HCT116 (cell line): Measurements from ENCODE around the gene TMEM256. TPM values are rescaled to one million over a fixed set of nuclear protein-coding genes. Genes with fewer than 3 reads are reported as not detected.

Experiments used
- ATAC-seq: fragments of 200-7000 bp; cut with Tn5 transposase; 2 replicates; pipeline ENCODE4 v1.9.1; 2020; ENCODE audit warnings: mild to moderate bottlenecking, moderate library complexity
- BruUV-seq: library from RNA; stranded (reverse); fragments of 400-500 nt; replicated peaks from 2 replicates; lab custom pipeline; 2021; lab: Mats Ljungman, UMichigan
- CTCF ChIA-PET: fragments of 300-600 bp; sonication (Branson Sonifier 250); formaldehyde crosslinking; loops from one replicate; lab custom pipeline; 2021; ENCODE audit warnings: antibody characterized with exemption; lab: Charles Lee
- POLR2A ChIA-PET: fragments of 300-600, 350-600 bp; sonication (Branson Sonifier 250); formaldehyde crosslinking; loops from one replicate; lab custom pipeline; 2021; ENCODE audit warnings: antibody characterized with exemption; lab: Charles Lee
- RAD21 ChIA-PET, 2 experiments: fragments of 300-600 bp; sonication (Branson Sonifier 250); formaldehyde crosslinking; loops; one replicate each; lab custom pipeline; 2023; ENCODE audit warnings: low total read pairs in 2 of 2; ENCODE audit not compliant: uncharacterized antibody in 2 of 2, unreplicated experiment in 2 of 2, low non-redundant PET in 1 of 2; lab: Charles Lee
- DNase-seq: peaks from one replicate; pipeline ENCODE4 v3.0.0-alpha.2; 2010; ENCODE audit warnings: low read depth, low spot score
- H2AFZ ChIP-seq: fragments of 200-600 bp; shearing (Covaris generic), sonication (generic); 2 replicates; pipeline ENCODE4 v1.6.1; 2017; ENCODE audit warnings: low read depth, mixed run types, mixed read lengths, antibody characterized with exemption, low read length; ENCODE audit not compliant: poor library complexity, severe bottlenecking
- H3K27ac ChIP-seq: 2 replicates; pipeline ENCODE4 v1.5.1; 2012; ENCODE audit warnings: low read depth, low read length
- H3K27me3 ChIP-seq: fragments of 200-600 bp; sonication (generic); 2 replicates; pipeline ENCODE4 v1.6.1; 2016; ENCODE audit warnings: mixed run types, low read length, mixed read lengths; ENCODE audit not compliant: insufficient read depth
- H3K36me3 ChIP-seq, 2 experiments: fragments of 200-500 bp in 1 of 2; fragments of 200-600 bp in 1 of 2; sonication (Bioruptor generic) in 1 of 2; sonication (generic) in 1 of 2; 2 replicates each; pipeline versions ENCODE4 v1.5.1 to v1.6.1; 2014 to 2016; ENCODE audit warnings: low read length in 2 of 2, inconsistent platforms in 1 of 2, mixed read lengths in 1 of 2, mixed run types in 1 of 2; ENCODE audit not compliant: insufficient read depth in 2 of 2, control insufficient read depth in 1 of 2
- H3K4me1 ChIP-seq, 2 experiments: fragments of 200-600 bp in 1 of 2; sonication (generic) in 1 of 2; 2 replicates each; pipeline versions ENCODE4 v1.5.1 to v1.6.1; 2012 to 2017; ENCODE audit warnings: low read length in 2 of 2, inconsistent platforms in 1 of 2, mild to moderate bottlenecking in 1 of 2, mixed read lengths in 1 of 2, mixed run types in 1 of 2, moderate library complexity in 1 of 2; ENCODE audit not compliant: insufficient read depth in 2 of 2, control insufficient read depth in 1 of 2
- H3K4me2 ChIP-seq: fragments of 200-600 bp; sonication (generic); 2 replicates; pipeline ENCODE4 v1.6.1; 2017; ENCODE audit warnings: mixed run types, low read length, mixed read lengths
- H3K4me3 ChIP-seq, 2 experiments: fragments of 200-600 bp in 1 of 2; sonication (generic) in 1 of 2; replicated peaks in 1 of 2; 2 replicates each; pipeline ENCODE4 v1.5.1; 2011 to 2016; ENCODE audit warnings: low read length in 2 of 2, control low read depth in 1 of 2, low read depth in 1 of 2, mild to moderate bottlenecking in 1 of 2, mixed read lengths in 1 of 2, mixed run types in 1 of 2
- H3K79me2 ChIP-seq: fragments of 200-600 bp; sonication (generic); 2 replicates; pipeline ENCODE4 v1.6.1; 2017; ENCODE audit warnings: mild to moderate bottlenecking, mixed run types, low read length, moderate library complexity, mixed read lengths; ENCODE audit not compliant: insufficient read depth
- H3K9ac ChIP-seq: fragments of 200-600 bp; sonication (generic); 2 replicates; pipeline ENCODE4 v1.6.1; 2016; ENCODE audit warnings: low read length, mixed read lengths
- H3K9me2 ChIP-seq: fragments of 200-600 bp; sonication (generic), shearing (Covaris generic); 2 replicates; pipeline ENCODE4 v1.6.1; 2017; ENCODE audit warnings: mixed run types, mild to moderate bottlenecking, moderate library complexity; ENCODE audit not compliant: insufficient read depth
- H3K9me3 ChIP-seq, 2 experiments: fragments of 200-500 bp in 1 of 2; fragments of 200-600 bp in 1 of 2; sonication (Bioruptor generic) in 1 of 2; sonication (generic) in 1 of 2; 2 replicates each; pipeline ENCODE4 v1.6.1; 2014 to 2017; ENCODE audit warnings: low read length in 2 of 2, mixed read lengths in 2 of 2, inconsistent platforms in 1 of 2, low read depth in 1 of 2, mild to moderate bottlenecking in 1 of 2, mixed run types in 1 of 2, moderate library complexity in 1 of 2; ENCODE audit not compliant: control insufficient read depth in 1 of 2, insufficient read depth in 1 of 2
- H4K20me1 ChIP-seq: fragments of 200-600 bp; sonication (generic), shearing (Covaris generic); 2 replicates; pipeline ENCODE4 v1.6.1; 2017; ENCODE audit warnings: mixed run types, mild to moderate bottlenecking, moderate library complexity; ENCODE audit not compliant: insufficient read depth
- CBX3 ChIP-seq: IDR thresholded peaks from 2 replicates; pipeline ENCODE4 v1.6.1; 2012; ENCODE audit warnings: low read depth
- CEBPB ChIP-seq: IDR thresholded peaks from 2 replicates; pipeline ENCODE4 v1.6.1; 2012; ENCODE audit warnings: low read depth
- EGR1 ChIP-seq: IDR thresholded peaks from 2 replicates; pipeline ENCODE4 v1.6.1; 2012; ENCODE audit warnings: low read depth
- ELF1 ChIP-seq: IDR thresholded peaks from 2 replicates; pipeline ENCODE4 v1.6.1; 2012; ENCODE audit warnings: low read depth, borderline replicate concordance
- EZH2 ChIP-seq: fragments of 200-600 bp; sonication (generic); IDR thresholded peaks from 2 replicates; pipeline ENCODE4 v1.6.1; 2017; ENCODE audit warnings: antibody characterized with exemption, mixed run types
- JUND ChIP-seq: IDR thresholded peaks from 2 replicates; pipeline ENCODE4 v1.6.1; 2012
- MAX ChIP-seq: IDR thresholded peaks from 2 replicates; pipeline ENCODE4 v1.6.1; 2012
- POLR2A ChIP-seq: IDR thresholded peaks from 2 replicates; pipeline ENCODE4 v1.7.0; 2011; ENCODE audit warnings: borderline replicate concordance; ENCODE audit not compliant: insufficient read depth, insufficient read length; ENCODE audit errors: extremely low read depth
- POLR2AphosphoS5 ChIP-seq: IDR thresholded peaks from 2 replicates; pipeline ENCODE4 v1.6.1; 2011; ENCODE audit warnings: mild to moderate bottlenecking, low read depth, low read length, moderate library complexity
- SIN3A ChIP-seq: IDR thresholded peaks from 2 replicates; pipeline ENCODE4 v1.6.1; 2012; ENCODE audit warnings: low read depth
- SP1 ChIP-seq: IDR thresholded peaks from 2 replicates; pipeline ENCODE4 v1.6.1; 2012; ENCODE audit warnings: low read depth
- SRF ChIP-seq: IDR thresholded peaks from 2 replicates; pipeline ENCODE4 v1.6.1; 2012; ENCODE audit warnings: low read depth
- TCF7L2 ChIP-seq: IDR thresholded peaks from 2 replicates; pipeline ENCODE4 v1.7.0; 2011; ENCODE audit warnings: borderline replicate concordance, inconsistent platforms; ENCODE audit not compliant: insufficient read depth, insufficient read length; ENCODE audit errors: extremely low read depth
- YY1 ChIP-seq: IDR thresholded peaks from 2 replicates; pipeline ENCODE4 v1.6.1; 2011; ENCODE audit warnings: low read length, low read depth, moderate library complexity, mild to moderate bottlenecking; ENCODE audit not compliant: insufficient replicate concordance; ENCODE audit errors: extremely low read depth
- ZBTB33 ChIP-seq: IDR thresholded peaks from 2 replicates; pipeline ENCODE4 v1.6.1; 2011; ENCODE audit warnings: mild to moderate bottlenecking, low read length, moderate library complexity; ENCODE audit not compliant: insufficient replicate concordance; ENCODE audit errors: extremely low read depth
- ZFX ChIP-seq: fragments of 450-650 bp; IDR thresholded peaks from 2 replicates; pipeline ENCODE4 v1.6.1; 2017
- ZNF274 ChIP-seq: fragments of 200-500 bp; sonication (Bioruptor generic); IDR thresholded peaks from 2 replicates; pipeline ENCODE4 v1.6.1; 2014; ENCODE audit warnings: mild to moderate bottlenecking, low read depth, low read length, inconsistent platforms
- intact Hi-C: fragments of 100-400 bp; cut with micrococcal nuclease; formaldehyde crosslinking; loops from 2 replicates; pipeline ENCODE4 v1.10.0; 2022
- total RNA-seq: library from RNA; stranded (reverse); gene quantifications from one replicate; pipeline ENCODE4 v1.2.1, GENCODE V29; 2021; ENCODE audit not compliant: unreplicated experiment

Gene TMEM256
- total RNA-seq, 1 experiment from 2014 or later = 110 TPM

DNA sequence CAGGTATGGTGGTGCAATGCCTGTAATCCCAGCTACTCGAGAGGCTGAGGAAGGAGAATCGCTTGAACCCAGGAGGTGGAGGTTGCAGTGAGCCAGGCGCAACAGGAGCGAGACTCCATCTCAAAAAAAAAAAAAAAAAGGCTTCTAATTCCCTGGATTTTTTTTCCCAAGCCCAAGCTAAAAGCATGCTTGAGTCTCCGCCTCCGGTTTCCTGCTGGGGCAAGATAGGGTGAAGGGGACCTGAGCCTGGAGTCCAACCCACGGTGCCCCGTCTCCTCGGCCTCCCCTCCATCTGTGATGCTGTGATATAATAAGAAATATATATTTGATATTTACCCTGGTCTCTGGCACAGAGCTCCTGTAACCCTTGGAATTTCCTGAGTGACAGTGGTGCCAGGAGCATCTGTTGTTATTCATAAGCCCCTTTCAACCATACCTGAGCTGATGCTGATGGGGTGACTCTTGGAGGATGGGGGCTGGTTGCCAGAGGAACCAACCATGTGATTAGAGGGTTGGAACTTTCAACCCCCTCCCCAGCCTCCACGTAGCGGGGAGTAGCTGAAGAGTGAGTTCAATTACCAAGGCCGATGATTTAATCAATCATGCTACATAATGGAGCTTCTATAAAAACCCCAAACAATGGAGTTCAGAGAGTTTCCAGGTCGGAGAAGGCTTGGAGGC is 35.8 kb downstream of the TMEM256 start:
- DNase-seq (no peak), ATAC-seq (no peak)
- Histone ChIP-seq H3K27me3 (no peaks in the 10 kb centered on the region), H3K4me2 (no peak overlapping the region), H3K36me3 (no peaks in the 10 kb centered on the region), H3K79me2 (no peaks in the 10 kb centered on the region), H3K9ac (no peak overlapping the region), H3K9me3 (no peaks in the 10 kb centered on the region), H2AFZ (no peak overlapping the region), H3K4me3 (no peak overlapping the region), H3K9me2 (no peaks in the 10 kb centered on the region)
- POLR2A ChIA-PET = interaction anchor here (1.2 kb wide), 1 partner anchor 36 kb away, joined by 3 read pairs; the partner anchor contains the start of gene TMEM256
- no TSS peak for BruUV-seq
- RAD21 ChIA-PET = no interaction called here
- intact Hi-C loops = no loop called here
- TF ChIP-seq SIN3A = no peak
- TF ChIP-seq SRF = no peak
- TF ChIP-seq EGR1 = no peak
- no peak for TF ChIP-seq CEBPB
- no peak for TF ChIP-seq CBX3
- TF ChIP-seq POLR2AphosphoS5 = no peak
- TF ChIP-seq ZNF274 = no peak
- TF ChIP-seq, all 23 proteins: peak for 0
- CTCF ChIA-PET = no interaction called here
- no peak overlapping the region for H3K27ac ChIP-seq
- H4K20me1 ChIP-seq = no peaks in the 10 kb centered on the region
- peaks cover 7 to 9% of the 10 kb centered on the region in 2 experiments for H3K4me1 ChIP-seq

GRCh38 chr17:7367083-7367482 is 36.8 kb downstream of the TMEM256 start:
- Histone ChIP-seq H3K27ac (no peak overlapping the region), H3K4me3 (no peak overlapping the region), H3K36me3 (no peaks in the 10 kb centered on the region), H2AFZ (no peak overlapping the region), H4K20me1 (no peaks in the 10 kb centered on the region), H3K4me2 (no peak overlapping the region), H3K79me2 (no peaks in the 10 kb centered on the region), H3K9me3 (no peaks in the 10 kb centered on the region), H3K27me3 (no peaks in the 10 kb centered on the region), H3K9me2 (no peaks in the 10 kb centered on the region), H3K4me1 (peaks cover 11 to 18% of the 10 kb centered on the region in 2 experiments), H3K9ac (no peak overlapping the region)
- no peak for ATAC-seq
- BruUV-seq = no TSS peak
- POLR2A ChIA-PET = no interaction called here
- RAD21 ChIA-PET = no interaction called here
- TF ChIP-seq CEBPB (no peak), JUND (no peak), YY1 (no peak), POLR2A (no peak), ELF1 (no peak), ZFX (no peak), EGR1 (no peak), EZH2 (no peak), SP1 (no peak), SRF (no peak), MAX (no peak), TCF7L2 (no peak), ZBTB33 (no peak)
- intact Hi-C loops = no loop called here
- CTCF ChIA-PET = no interaction called here
- DNase-seq = no peak
